Activated T-cell treated with anti-CD3 and anti-CD28 coated beads for 24 hours (primary cell): ENCODE results near the gene ZNF331.

Experiments
- DNase-seq: peaks from one replicate; pipeline ENCODE4 v3.0.0-alpha.2; 2020; ENCODE audit warnings: low read depth

The ZNF331 gene

GRCh38 chr19:53571339-53571738 lies 33.4 kb downstream of the ZNF331 start:
- DNase-seq = no peak

GRCh38 chr19:53576941-53577653 lies 39.2 kb downstream of the ZNF331 start:
- DNase-seq = no peak

- DNase-seq = no peak
Observed at GRCh38 chr19:53577968-53578367, 40.0 kb downstream of the ZNF331 start.

- DNase-seq = no peak
Observed at GRCh38 chr19:53579518-53579917, 41.6 kb downstream of the ZNF331 start.

- no peak for DNase-seq
Observed at GRCh38 chr19:53580871-53581835, 43.2 kb downstream of the ZNF331 start.

- DNase-seq = no peak
Observed at GRCh38 chr19:53581871-53582279, 43.9 kb downstream of the ZNF331 start.

- DNase-seq = no peak
Observed at GRCh38 chr19:53583181-53583580, 45.2 kb downstream of the ZNF331 start.

GRCh38 chr19:53586277-53586691 lies 48.3 kb downstream of the ZNF331 start:
- no peak for DNase-seq

GRCh38 chr19:53594811-53595509 lies 57.0 kb downstream of the ZNF331 start:
- DNase-seq = no peak

- no peak for DNase-seq
Observed at GRCh38 chr19:53595510-53595867, 57.5 kb downstream of the ZNF331 start.

- no peak for DNase-seq
Observed at GRCh38 chr19:53596056-53596455, 58.1 kb downstream of the ZNF331 start.

GRCh38 chr19:53597023-53597422 lies 59.1 kb downstream of the ZNF331 start:
- DNase-seq = no peak

- no peak for DNase-seq
Observed at GRCh38 chr19:53598361-53598760, 60.4 kb downstream of the ZNF331 start.

GRCh38 chr19:53600217-53600616 lies 62.3 kb downstream of the ZNF331 start:
- no peak for DNase-seq

GRCh38 chr19:53606031-53606430 lies 68.1 kb downstream of the ZNF331 start:
- DNase-seq = no peak

- no peak for DNase-seq
Observed at GRCh38 chr19:53608381-53608780, 70.4 kb downstream of the ZNF331 start.

GRCh38 chr19:53612762-53613526 lies 75.0 kb downstream of the ZNF331 start:
- no peak for DNase-seq

- DNase-seq = no peak
Observed at GRCh38 chr19:53621885-53622740, 84.2 kb downstream of the ZNF331 start.

GRCh38 chr19:53624771-53625545 lies 87.0 kb downstream of the ZNF331 start:
- DNase-seq = no peak

- DNase-seq = no peak
Observed at GRCh38 chr19:53626486-53626885, 88.5 kb downstream of the ZNF331 start.
